GM12878 (cell line): ENCODE results near the gene C5AR1. TPM values are rescaled to one million over a fixed set of nuclear protein-coding genes. Genes with fewer than 3 reads are reported as not detected.

Experiments
- ATAC-seq: fragments of 200-7000 bp; cut with Tn5 transposase; 3 replicates; pipeline ENCODE4 v1.9.1; 2020; ENCODE audit warnings: mild to moderate bottlenecking, moderate library complexity
- BruUV-seq: library from RNA; stranded (reverse); fragments of 400-500 nt; replicated peaks from 2 replicates; lab custom pipeline; 2021; lab: Mats Ljungman, UMichigan
- CTCF ChIA-PET: fragments of 300-600 bp; sonication (Branson Sonifier 250); formaldehyde crosslinking; extraction: SDS; loops from one replicate; lab custom pipeline; 2021; ENCODE audit warnings: inconsistent platforms; lab: Yijun Ruan, JAX
- POLR2A ChIA-PET: fragments of 350-600 bp; formaldehyde crosslinking; extraction: SDS; loops from one replicate; lab custom pipeline; 2021; ENCODE audit warnings: inconsistent platforms; lab: Charles Lee
- RAD21 ChIA-PET: fragments of 300-600 bp; sonication (Branson Sonifier 250); formaldehyde crosslinking; loops from one replicate; lab custom pipeline; 2023; ENCODE audit warnings: antibody characterized with exemption; ENCODE audit not compliant: unreplicated experiment; lab: Charles Lee
- SMC1A ChIA-PET: fragments of 300-600 bp; sonication (Branson Sonifier 250); formaldehyde crosslinking; loops from one replicate; lab custom pipeline; 2023; ENCODE audit not compliant: unreplicated experiment, uncharacterized antibody; lab: Charles Lee
- DNase-seq: peaks from one replicate; pipeline ENCODE4 v3.0.0-alpha.2; 2011; ENCODE audit warnings: low read depth, low spot score
- FAIRE-seq: peaks from 3 replicates; lab custom pipeline; 2011; peaks lifted over from hg19 to GRCh38; lab: Jason Lieb, UNC
- H2AFZ ChIP-seq: 2 replicates; pipeline ENCODE4 v1.6.0; 2011; ENCODE audit warnings: low read depth, low read length, control low read depth; ENCODE audit not compliant: control insufficient read depth
- H3K27ac ChIP-seq: 2 replicates; pipeline ENCODE4 v1.5.1; 2011; ENCODE audit warnings: control low read depth; ENCODE audit not compliant: control insufficient read depth, insufficient read depth
- H3K27me3 ChIP-seq, 2 experiments: replicated peaks in 1 of 2; 2 replicates each; pipeline versions ENCODE4 v1.6.0 to v1.6.1; 2011; ENCODE audit warnings: low read length in 1 of 2; ENCODE audit not compliant: control insufficient read depth in 2 of 2, insufficient read depth in 2 of 2
- H3K36me3 ChIP-seq, 2 experiments: 2 replicates each; pipeline ENCODE4 v1.5.1; 2011; ENCODE audit warnings: low read length in 1 of 2; ENCODE audit not compliant: control insufficient read depth in 2 of 2, insufficient read depth in 2 of 2
- H3K4me1 ChIP-seq: 2 replicates; pipeline ENCODE4 v1.6.1; 2011; ENCODE audit warnings: mild to moderate bottlenecking, low read length, moderate library complexity, mixed read lengths; ENCODE audit not compliant: control insufficient read depth, insufficient read depth
- H3K4me2 ChIP-seq: 2 replicates; pipeline ENCODE4 v1.6.0; 2011; ENCODE audit warnings: control low read depth; ENCODE audit not compliant: control insufficient read depth, insufficient read depth
- H3K4me3 ChIP-seq: fragments of 200-600 bp; sonication (generic); 2 replicates; pipeline ENCODE4 v1.5.1; 2016
- H3K79me2 ChIP-seq: 2 replicates; pipeline ENCODE4 v1.6.0; 2011; ENCODE audit warnings: low read length; ENCODE audit not compliant: control insufficient read depth, insufficient read depth
- H3K9ac ChIP-seq: 2 replicates; pipeline ENCODE4 v1.8.0; 2011; ENCODE audit warnings: low read length, control low read depth, mixed read lengths; ENCODE audit not compliant: control insufficient read depth, insufficient read depth
- H3K9me3 ChIP-seq: replicated peaks from 3 replicates; pipeline ENCODE4 v1.5.1; 2011; ENCODE audit warnings: mild to moderate bottlenecking, low read length; ENCODE audit not compliant: control insufficient read depth, insufficient read depth
- H4K20me1 ChIP-seq: 2 replicates; pipeline ENCODE4 v1.6.0; 2011; ENCODE audit not compliant: control insufficient read depth, insufficient read depth
- CBFB ChIP-seq: IDR thresholded peaks from 2 replicates; pipeline ENCODE4 v1.6.1; 2016; ENCODE audit warnings: antibody characterized with exemption, low read depth
- CBX5 ChIP-seq: sonication (generic); IDR thresholded peaks from 2 replicates; pipeline ENCODE4 v1.6.1; 2016; ENCODE audit warnings: low read depth, moderate library complexity, mild to moderate bottlenecking, inconsistent platforms
- CEBPZ ChIP-seq: fragments of 150-350 bp; IDR thresholded peaks from 2 replicates; pipeline ENCODE4 v1.6.1; 2016; ENCODE audit warnings: low read depth, low read length
- CUX1 ChIP-seq: IDR thresholded peaks from 2 replicates; pipeline ENCODE4 v1.6.1; 2012; ENCODE audit warnings: improper control_type of control experiment, low read depth, low read length; ENCODE audit not compliant: insufficient replicate concordance
- HDGF ChIP-seq: fragments of 450-650 bp; IDR thresholded peaks from 2 replicates; pipeline ENCODE4 v1.6.1; 2016; ENCODE audit warnings: antibody characterized with exemption
- POLR2AphosphoS2 ChIP-seq: IDR thresholded peaks from 2 replicates; pipeline ENCODE4 v1.6.1; 2011; ENCODE audit warnings: low read depth, mild to moderate bottlenecking, low read length, improper control_type of control experiment, moderate library complexity
- TCF3 ChIP-seq: IDR thresholded peaks from 2 replicates; pipeline ENCODE4 v1.6.1; 2012; ENCODE audit warnings: low read depth, mild to moderate bottlenecking, low read length, borderline replicate concordance; ENCODE audit not compliant: insufficient read depth
- ZBTB33 ChIP-seq: fragments of 450-650 bp; IDR thresholded peaks from 2 replicates; pipeline ENCODE4 v1.6.1; 2017; ENCODE audit warnings: mild to moderate bottlenecking
- WGBS: methylation state at CpG from one replicate; pipeline ENCODE4 v1.1.6; 2016; ENCODE audit warnings: low lambda C conversion rate; ENCODE audit not compliant: insufficient replicate concordance, insufficient coverage; ENCODE audit errors: missing lambda C conversion rate; 5-methylcytosine and 5-hydroxymethylcytosine counted together
- in situ Hi-C: fragments of 300-500 bp; cut with MboI; formaldehyde crosslinking; loops from 9 replicates; pipeline ENCODE4 v1.14.3; 2018; ENCODE audit warnings: mixed read lengths
- intact Hi-C: fragments of 100-400 bp; cut with micrococcal nuclease; formaldehyde crosslinking; loops from one replicate; pipeline ENCODE4 v1.14.2; 2022; ENCODE audit not compliant: unreplicated experiment
- polyA plus RNA-seq, 11 experiments: library from polyadenylated mRNA; depleted of rRNA in 4 of 11; unstranded in 6 of 11; stranded (reverse) in 5 of 11; fragments of >200 nt; fragmentation: Nextera tagmentation in 4 of 11; fragmentation: Illumina TruSeq in 1 of 11; extraction: Ambion mirVana in 4 of 11; extraction: Trizol in 1 of 11; gene quantifications; 1 replicate in 1 of 11; 2 replicates in 10 of 11; pipeline versions ENCODE4 v1.2.1 to v1.2.3, GENCODE V29; 2011 to 2016; ENCODE audit warnings: inconsistent platforms in 2 of 11, missing spikeins in 2 of 11, low read depth in 1 of 11
- total RNA-seq, 4 experiments: library from RNA; depleted of rRNA in 3 of 4; stranded (reverse); fragments of >200 nt in 3 of 4; fragmentation: Illumina TruSeq in 1 of 4; extraction: Trizol in 1 of 4; gene quantifications; 2 replicates each; pipeline versions ENCODE4 v1.2.1 to v1.2.3, GENCODE V29; 2013 to 2021

Gene C5AR1
- total and polyA plus RNA-seq, 10 of the 15 experiments (the other 5 are each of a cell fraction or from before 2014, with no cell fraction given): 0.04 to 1.5 (median 0.18) TPM

- Histone ChIP-seq H3K79me2 (no peaks in the 10 kb centered on the region), H2AFZ (no peak overlapping the region), H3K4me3 (no peak overlapping the region), H3K27ac (no peak overlapping the region), H3K4me2 (no peak overlapping the region), H3K9ac (no peak overlapping the region), H3K9me3 (no peaks in the 10 kb centered on the region), H3K27me3 (no peaks in the 10 kb centered on the region), H4K20me1 (no peaks in the 10 kb centered on the region), H3K36me3 (no peaks in the 10 kb centered on the region), H3K4me1 (no peaks in the 10 kb centered on the region)
- no peak for TF ChIP-seq CBX5
- no peak for TF ChIP-seq CUX1
- no peak for TF ChIP-seq ZBTB33
- no peak for TF ChIP-seq TCF3
- TF ChIP-seq POLR2AphosphoS2: no peak
- no peak for TF ChIP-seq CEBPZ
- no peak for TF ChIP-seq CBFB
- no peak for TF ChIP-seq HDGF
- FAIRE-seq (no peak), ATAC-seq (no peak), DNase-seq (no peak)
- POLR2A ChIA-PET: no interaction called here
- SMC1A ChIA-PET: interaction anchor here (0.6 kb wide), 1 partner anchor 44 kb away, joined by 3 read pairs; no protein-coding TSS in a partner anchor
- WGBS: 43% methylated on average over 11 of the region's 11 CpGs
- in situ Hi-C loops (no loop called here), intact Hi-C loops (no loop called here)
- CTCF ChIA-PET: interaction anchor here (0.6 kb wide), 1 partner anchor 1209 kb away, joined by 3 read pairs; no protein-coding TSS in a partner anchor
- BruUV-seq: no TSS peak
- RAD21 ChIA-PET: no interaction called here
These were observed 33.6 kb downstream of the C5AR1 start for GRCh38 chr19:47343194-47343802.
